ENCODE results near the gene ADAMTS20. TPM values are rescaled to one million over a fixed set of nuclear protein-coding genes. Genes with fewer than 3 reads are reported as not detected.

ADAMTS20 gene
- total and polyA plus RNA-seq, 10 of the 15 experiments (the other 5 are each of a cell fraction or from before 2014, with no cell fraction given) = 0.33 TPM; not detected in 9

DNA sequence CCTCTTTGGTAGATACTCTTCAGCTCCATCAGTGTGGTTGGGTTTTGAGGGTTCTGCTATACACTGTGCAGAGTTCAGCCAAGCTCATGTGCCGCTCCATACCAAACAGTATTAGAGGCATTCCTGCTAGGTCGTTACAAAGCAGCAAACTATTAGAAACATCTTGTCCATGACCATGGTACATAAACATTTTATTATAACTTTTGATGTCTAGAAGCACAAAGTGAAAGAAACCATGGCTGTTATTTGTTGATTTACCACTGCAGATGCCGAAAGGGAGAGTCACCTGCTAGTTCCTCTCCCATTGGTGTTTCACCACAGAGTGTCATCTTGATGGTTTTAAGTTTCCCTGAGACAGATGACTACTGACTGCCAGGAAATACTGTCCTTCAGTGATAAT is 242.0 kb downstream of the ADAMTS20 start:
- Histone ChIP-seq H3K36me3 (ENCODE audit: control insufficient read depth in 2 of 2, insufficient read depth in 2 of 2, low read length in 1 of 2) (no peaks in the 10 kb centered on the region), H3K27ac (ENCODE audit: control insufficient read depth, insufficient read depth) (no peak overlapping the region), H3K9me3 (replicated peaks; ENCODE audit: control insufficient read depth, insufficient read depth, low read length) (no peaks in the 10 kb centered on the region), H2AFZ (ENCODE audit: control insufficient read depth, low read depth, low read length) (no peak overlapping the region), H3K9ac (ENCODE audit: control insufficient read depth, insufficient read depth, low read length) (no peak overlapping the region), H4K20me1 (ENCODE audit: control insufficient read depth, insufficient read depth) (no peaks in the 10 kb centered on the region), H3K4me3 (no peak overlapping the region), H3K4me2 (ENCODE audit: control insufficient read depth, insufficient read depth) (no peak overlapping the region), H3K4me1 (ENCODE audit: control insufficient read depth, insufficient read depth, low read length) (no peaks in the 10 kb centered on the region), H3K27me3 (replicated peaks in 1 of 2; ENCODE audit: control insufficient read depth in 2 of 2, insufficient read depth in 2 of 2, low read length in 1 of 2) (no peaks in the 10 kb centered on the region), H3K79me2 (ENCODE audit: control insufficient read depth, insufficient read depth, low read length) (no peaks in the 10 kb centered on the region)
- no peak for DNase-seq (ENCODE audit: low read depth, low spot score)
- no TSS peak for BruUV-seq (replicated peaks)
- in situ Hi-C loops (cut with MboI) = no loop called here
- CTCF ChIA-PET = no interaction called here
- RAD21 ChIA-PET (ENCODE audit: unreplicated experiment) = no interaction called here
- ATAC-seq = no peak
- POLR2A ChIA-PET = no interaction called here
- TF ChIP-seq, protein P1, sequence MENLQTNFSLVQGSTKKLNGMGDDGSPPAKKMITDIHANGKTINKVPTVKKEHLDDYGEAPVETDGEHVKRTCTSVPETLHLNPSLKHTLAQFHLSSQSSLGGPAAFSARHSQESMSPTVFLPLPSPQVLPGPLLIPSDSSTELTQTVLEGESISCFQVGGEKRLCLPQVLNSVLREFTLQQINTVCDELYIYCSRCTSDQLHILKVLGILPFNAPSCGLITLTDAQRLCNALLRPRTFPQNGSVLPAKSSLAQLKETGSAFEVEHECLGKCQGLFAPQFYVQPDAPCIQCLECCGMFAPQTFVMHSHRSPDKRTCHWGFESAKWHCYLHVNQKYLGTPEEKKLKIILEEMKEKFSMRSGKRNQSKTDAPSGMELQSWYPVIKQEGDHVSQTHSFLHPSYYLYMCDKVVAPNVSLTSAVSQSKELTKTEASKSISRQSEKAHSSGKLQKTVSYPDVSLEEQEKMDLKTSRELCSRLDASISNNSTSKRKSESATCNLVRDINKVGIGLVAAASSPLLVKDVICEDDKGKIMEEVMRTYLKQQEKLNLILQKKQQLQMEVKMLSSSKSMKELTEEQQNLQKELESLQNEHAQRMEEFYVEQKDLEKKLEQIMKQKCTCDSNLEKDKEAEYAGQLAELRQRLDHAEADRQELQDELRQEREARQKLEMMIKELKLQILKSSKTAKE (IDR thresholded peaks at IDR 0.05; ENCODE audit: low read depth, poor library complexity, severe bottlenecking) = no peak
- no peak for TF ChIP-seq ZBTB33 (IDR thresholded peaks at IDR 0.05)
- no peak for TF ChIP-seq BCLAF1 (IDR thresholded peaks at IDR 0.05)
- TF ChIP-seq STAT3 (IDR thresholded peaks at IDR 0.05; ENCODE audit: low read depth, low read length) = no peak
- TF ChIP-seq KLF5 (IDR thresholded peaks at IDR 0.05; ENCODE audit: partially characterized antibody) = no peak
- no peak for TF ChIP-seq CHD1 (IDR thresholded peaks at IDR 0.05; ENCODE audit: low read depth, low read length)
- TF ChIP-seq ZNF622 (IDR thresholded peaks at IDR 0.05) = no peak
- TF ChIP-seq ZBED1 (IDR thresholded peaks at IDR 0.05; ENCODE audit: borderline replicate concordance) = no peak
- no peak for TF ChIP-seq TARDBP (IDR thresholded peaks at IDR 0.05; ENCODE audit: borderline replicate concordance)
- TF ChIP-seq TCF7 (IDR thresholded peaks at IDR 0.05; ENCODE audit: borderline replicate concordance) = no peak
- TF ChIP-seq ATF7 (IDR thresholded peaks at IDR 0.05; ENCODE audit: low read depth) = no peak
- TF ChIP-seq, protein P2, sequence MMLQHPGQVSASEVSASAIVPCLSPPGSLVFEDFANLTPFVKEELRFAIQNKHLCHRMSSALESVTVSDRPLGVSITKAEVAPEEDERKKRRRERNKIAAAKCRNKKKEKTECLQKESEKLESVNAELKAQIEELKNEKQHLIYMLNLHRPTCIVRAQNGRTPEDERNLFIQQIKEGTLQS (IDR thresholded peaks at IDR 0.05; ENCODE audit: borderline replicate concordance, extremely low read depth, low read depth, low read length) = no peak
- no peak for TF ChIP-seq PAX8 (IDR thresholded peaks at IDR 0.05)
- 29% methylated on average over 3 of the region's 3 CpGs for WGBS (ENCODE audit: insufficient coverage, insufficient replicate concordance, low lambda C conversion rate, missing lambda C conversion rate)
- SMC1A ChIA-PET (ENCODE audit: uncharacterized antibody, unreplicated experiment) = interaction anchor here (0.8 kb wide), 1 partner anchor 10 kb away, joined by 3 read pairs; no protein-coding TSS in a partner anchor
- intact Hi-C loops (cut with micrococcal nuclease; ENCODE audit: unreplicated experiment) = no loop called here
- FAIRE-seq = no peak

Data from GM12878 (cell line).